ENCODE measurements around the gene NPW.

NPW gene

DNA sequence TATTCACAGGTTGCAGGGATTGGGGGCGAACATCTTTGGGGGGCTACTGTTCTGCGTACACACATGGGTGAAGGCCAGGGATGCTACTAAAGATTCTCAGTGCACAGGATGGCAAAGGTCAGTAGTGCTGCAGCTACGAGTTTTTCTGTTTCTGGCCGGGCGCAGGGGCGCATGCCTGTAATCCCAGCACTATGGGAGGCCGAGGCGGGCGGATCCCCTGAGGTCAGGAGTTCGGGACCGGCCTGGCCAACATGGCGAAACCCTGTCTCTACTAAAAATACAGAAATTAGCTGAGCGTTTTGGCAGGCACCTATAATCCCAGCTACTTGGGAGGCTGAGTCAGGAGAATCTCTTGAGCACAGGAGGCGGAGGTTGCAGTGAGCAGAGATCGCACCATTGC, 6.1 kb upstream of the NPW start:
- TF ChIP-seq, protein P1, sequence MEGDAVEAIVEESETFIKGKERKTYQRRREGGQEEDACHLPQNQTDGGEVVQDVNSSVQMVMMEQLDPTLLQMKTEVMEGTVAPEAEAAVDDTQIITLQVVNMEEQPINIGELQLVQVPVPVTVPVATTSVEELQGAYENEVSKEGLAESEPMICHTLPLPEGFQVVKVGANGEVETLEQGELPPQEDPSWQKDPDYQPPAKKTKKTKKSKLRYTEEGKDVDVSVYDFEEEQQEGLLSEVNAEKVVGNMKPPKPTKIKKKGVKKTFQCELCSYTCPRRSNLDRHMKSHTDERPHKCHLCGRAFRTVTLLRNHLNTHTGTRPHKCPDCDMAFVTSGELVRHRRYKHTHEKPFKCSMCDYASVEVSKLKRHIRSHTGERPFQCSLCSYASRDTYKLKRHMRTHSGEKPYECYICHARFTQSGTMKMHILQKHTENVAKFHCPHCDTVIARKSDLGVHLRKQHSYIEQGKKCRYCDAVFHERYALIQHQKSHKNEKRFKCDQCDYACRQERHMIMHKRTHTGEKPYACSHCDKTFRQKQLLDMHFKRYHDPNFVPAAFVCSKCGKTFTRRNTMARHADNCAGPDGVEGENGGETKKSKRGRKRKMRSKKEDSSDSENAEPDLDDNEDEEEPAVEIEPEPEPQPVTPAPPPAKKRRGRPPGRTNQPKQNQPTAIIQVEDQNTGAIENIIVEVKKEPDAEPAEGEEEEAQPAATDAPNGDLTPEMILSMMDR (IDR thresholded peaks at IDR 0.05; ENCODE audit: insufficient read depth, low read length, poor library complexity, severe bottlenecking), result no peak
- Histone ChIP-seq H3K27me3 (replicated peaks; ENCODE audit: control insufficient read depth, insufficient read depth, low read length) (no peaks in the 10 kb centered on the region), H3K4me3 (replicated peaks; ENCODE audit: low read depth, low read length) (no peak overlapping the region), H3K36me3 (ENCODE audit: control insufficient read depth, insufficient read depth, low read length) (no peaks in the 10 kb centered on the region)
- no peak for DNase-seq (ENCODE audit: extremely low read depth, insufficient read length)

DNA sequence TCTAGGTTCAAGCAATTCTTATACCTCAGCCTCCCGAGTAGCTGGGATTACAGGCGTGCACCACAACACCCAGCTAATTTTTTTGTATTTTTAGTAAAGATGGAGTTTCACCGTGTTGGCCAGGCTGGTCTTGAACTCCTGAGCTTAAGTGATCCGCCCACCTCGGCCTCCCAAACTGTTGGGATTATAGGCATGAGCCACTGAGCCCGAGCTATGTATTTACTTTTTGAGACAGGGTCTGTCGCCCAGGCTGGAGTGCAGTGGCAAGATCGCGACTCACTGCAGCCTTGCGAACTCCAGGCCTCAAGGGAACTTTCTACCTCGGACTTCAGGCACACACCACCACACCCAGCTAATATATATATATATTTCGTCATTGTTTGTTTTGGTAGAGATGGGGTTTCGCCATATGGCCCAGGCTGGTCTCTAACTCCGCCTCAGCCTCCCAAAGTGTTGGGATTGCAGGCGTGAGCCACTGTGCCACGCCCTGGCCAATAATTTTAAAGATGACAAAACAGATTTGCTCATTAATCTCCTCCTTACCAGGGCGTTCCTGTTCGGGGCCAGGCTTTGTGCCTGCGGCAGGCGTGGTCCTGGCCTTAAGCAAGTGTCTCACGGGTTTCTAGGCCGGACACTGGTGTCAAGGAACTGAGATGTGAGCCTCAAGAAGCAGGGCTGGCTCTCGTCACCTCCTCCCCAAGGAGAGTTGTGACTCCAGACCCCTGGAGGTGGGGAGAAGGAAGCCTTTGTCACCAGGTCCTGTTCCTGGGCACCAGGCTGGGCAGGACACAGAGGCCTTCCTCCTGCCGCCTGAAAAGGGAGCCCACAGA, 4.3 kb upstream of the NPW start:
- H3K27me3 ChIP-seq (replicated peaks; ENCODE audit: control insufficient read depth, insufficient read depth, low read length), result no peaks in the 10 kb centered on the region
- H3K36me3 ChIP-seq (ENCODE audit: control insufficient read depth, insufficient read depth, low read length), result no peaks in the 10 kb centered on the region
- H3K4me3 ChIP-seq (replicated peaks; ENCODE audit: low read depth, low read length), result no peak overlapping the region
- DNase-seq (ENCODE audit: extremely low read depth, insufficient read length), result no peak
- TF ChIP-seq, protein P1 (IDR thresholded peaks at IDR 0.05; ENCODE audit: insufficient read depth, low read length, poor library complexity, severe bottlenecking), result no peak

DNA sequence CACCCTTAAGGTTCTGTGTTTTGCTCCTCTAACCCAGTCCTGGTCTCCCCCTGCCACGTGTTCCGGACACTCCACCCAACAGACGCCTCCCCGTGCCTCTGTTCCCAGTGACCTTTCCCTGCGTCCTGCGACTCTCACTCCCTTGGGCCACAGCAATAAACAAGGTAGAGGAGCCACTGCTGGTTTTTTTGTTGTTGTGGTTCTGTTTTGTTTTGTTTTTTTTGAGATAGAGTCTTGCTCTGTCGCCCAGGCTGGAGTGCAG, 3.7 kb upstream of the NPW start:
- no peak overlapping the region for H3K4me3 ChIP-seq (replicated peaks; ENCODE audit: low read depth, low read length)
- TF ChIP-seq, protein P1 (IDR thresholded peaks at IDR 0.05; ENCODE audit: insufficient read depth, low read length, poor library complexity, severe bottlenecking), result no peak
- no peak for DNase-seq (ENCODE audit: extremely low read depth, insufficient read length)
- no peaks in the 10 kb centered on the region for H3K27me3 ChIP-seq (replicated peaks; ENCODE audit: control insufficient read depth, insufficient read depth, low read length)
- no peaks in the 10 kb centered on the region for H3K36me3 ChIP-seq (ENCODE audit: control insufficient read depth, insufficient read depth, low read length)

- TF ChIP-seq, protein P1 (IDR thresholded peaks at IDR 0.05; ENCODE audit: insufficient read depth, low read length, poor library complexity, severe bottlenecking), result peak; percentile 58
- Histone ChIP-seq H3K4me3 (replicated peaks; ENCODE audit: low read depth, low read length) (no peak overlapping the region), H3K27me3 (replicated peaks; ENCODE audit: control insufficient read depth, insufficient read depth, low read length) (no peaks in the 10 kb centered on the region), H3K36me3 (ENCODE audit: control insufficient read depth, insufficient read depth, low read length) (no peaks in the 10 kb centered on the region)
- DNase-seq (ENCODE audit: extremely low read depth, insufficient read length), result no peak
Observed at GRCh38 chr16:2016407-2016922, 3.1 kb upstream of the NPW start.

DNA sequence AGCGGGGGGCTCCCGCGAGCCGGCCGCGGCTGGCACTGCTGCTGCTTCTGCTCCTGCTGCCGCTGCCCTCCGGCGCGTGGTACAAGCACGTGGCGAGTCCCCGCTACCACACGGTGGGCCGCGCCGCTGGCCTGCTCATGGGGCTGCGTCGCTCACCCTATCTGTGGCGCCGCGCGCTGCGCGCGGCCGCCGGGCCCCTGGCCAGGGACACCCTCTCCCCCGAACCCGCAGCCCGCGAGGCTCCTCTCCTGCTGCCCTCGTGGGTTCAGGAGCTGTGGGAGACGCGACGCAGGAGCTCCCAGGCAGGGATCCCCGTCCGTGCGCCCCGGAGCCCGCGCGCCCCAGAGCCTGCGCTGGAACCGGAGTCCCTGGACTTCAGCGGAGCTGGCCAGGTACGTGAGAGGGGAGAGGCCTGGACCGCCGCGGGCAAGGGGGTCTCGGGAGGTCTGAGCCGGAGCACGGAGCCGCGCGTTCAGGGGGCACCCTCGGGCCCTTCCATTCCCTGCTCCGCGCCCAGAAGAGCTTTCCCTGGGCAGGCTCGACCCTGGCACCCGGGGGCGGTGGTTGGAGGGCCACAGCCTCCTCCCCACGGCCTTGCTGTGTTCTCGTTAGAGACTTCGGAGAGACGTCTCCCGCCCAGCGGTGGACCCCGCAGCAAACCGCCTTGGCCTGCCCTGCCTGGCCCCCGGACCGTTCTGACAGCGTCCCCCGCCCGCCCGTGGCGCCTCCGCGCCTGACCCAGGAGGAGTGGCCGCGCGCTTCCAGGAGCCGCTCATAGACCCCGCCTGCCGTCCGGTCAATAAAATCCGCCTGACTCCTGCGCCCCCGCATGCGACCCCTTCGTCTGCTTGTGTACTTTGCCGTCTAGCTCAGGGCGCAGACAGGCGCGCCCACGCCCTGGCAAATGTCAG, 591 bp downstream of the NPW start:
- DNase-seq (ENCODE audit: extremely low read depth, insufficient read length), result no peak
- TF ChIP-seq, protein P1 (IDR thresholded peaks at IDR 0.05; ENCODE audit: insufficient read depth, low read length, poor library complexity, severe bottlenecking), result no peak
- Histone ChIP-seq H3K36me3 (ENCODE audit: control insufficient read depth, insufficient read depth, low read length) (no peaks in the 10 kb centered on the region), H3K27me3 (replicated peaks; ENCODE audit: control insufficient read depth, insufficient read depth, low read length) (no peaks in the 10 kb centered on the region), H3K4me3 (replicated peaks; ENCODE audit: low read depth, low read length) (no peak overlapping the region)

Data from GM06990 (cell line).